Natural killer cell (primary cell): ENCODE measurements around the gene GTF3C4. TPM values are rescaled to one million over a fixed set of nuclear protein-coding genes. Genes with fewer than 3 reads are reported as not detected.

ENCODE experiments used
- ATAC-seq, 3 donors: fragments of 150-1000 bp in 2 of 3; fragments of 200-7000 bp in 1 of 3; cut with Tn5 transposase; 1 replicate in 1 of 3; 2 replicates in 2 of 3; pipeline ENCODE4 v1.10.0; 2021; ENCODE audit warnings: mild to moderate bottlenecking in 2 of 3, moderate library complexity in 2 of 3
- DNase-seq, 2 donors: peaks; one replicate each; pipeline versions ENCODE4 v3.0.0 to v3.0.0-alpha.2; 2013 to 2021; ENCODE audit warnings: mixed read lengths in 1 of 2
- H3K27ac ChIP-seq: one replicate; pipeline ENCODE4 v1.5.1; 2013; ENCODE audit warnings: mild to moderate bottlenecking, low read length
- H3K27me3 ChIP-seq: one replicate; pipeline ENCODE4 v1.6.1; 2013; ENCODE audit warnings: low read length; ENCODE audit not compliant: control insufficient read depth, insufficient read depth
- H3K36me3 ChIP-seq: one replicate; pipeline ENCODE4 v1.6.1; 2013; ENCODE audit warnings: low read length; ENCODE audit not compliant: control insufficient read depth, insufficient read depth
- H3K4me1 ChIP-seq: one replicate; pipeline ENCODE4 v1.6.1; 2013; ENCODE audit warnings: low read length; ENCODE audit not compliant: control insufficient read depth, insufficient read depth
- H3K4me3 ChIP-seq: one replicate; pipeline ENCODE4 v1.5.1; 2013; ENCODE audit warnings: low read length
- H3K9me3 ChIP-seq: one replicate; pipeline ENCODE4 v1.6.1; 2013; ENCODE audit warnings: low read length; ENCODE audit not compliant: control insufficient read depth, insufficient read depth
- H3K27ac Mint-ChIP-seq, 2 donors: one replicate each; pipeline ENCODE4 v1.8.0; 2022; ENCODE audit warnings: mild to moderate bottlenecking in 2 of 2, mixed read lengths in 2 of 2, moderate library complexity in 1 of 2
- H3K27me3 Mint-ChIP-seq, 2 donors: one replicate each; pipeline ENCODE4 v1.8.0; 2022; ENCODE audit warnings: low read depth in 2 of 2, mixed read lengths in 2 of 2
- H3K36me3 Mint-ChIP-seq: one replicate; pipeline ENCODE4 v1.8.0; 2022; ENCODE audit warnings: mixed read lengths
- H3K4me1 Mint-ChIP-seq, 2 donors: one replicate each; pipeline ENCODE4 v1.8.0; 2022; ENCODE audit warnings: mixed read lengths in 2 of 2
- H3K4me3 Mint-ChIP-seq: one replicate; pipeline ENCODE4 v1.8.0; 2022; ENCODE audit warnings: mild to moderate bottlenecking, moderate library complexity, mixed read lengths
- H3K9me3 Mint-ChIP-seq, 2 donors: one replicate each; pipeline ENCODE4 v1.8.0; 2022; ENCODE audit warnings: mixed read lengths in 2 of 2
- CTCF ChIP-seq: fragments of 200-600 bp; IDR thresholded peaks from one replicate; pipeline ENCODE4 v1.8.0; 2022; ENCODE audit warnings: antibody characterized with exemption
- WGBS: methylation state at CpG from one replicate; pipeline ENCODE4 v1.1.7; 2013; ENCODE audit warnings: missing lambda C conversion rate; ENCODE audit not compliant: insufficient coverage; 5-methylcytosine and 5-hydroxymethylcytosine counted together
- intact Hi-C: fragments of 100-400 bp; cut with micrococcal nuclease; formaldehyde crosslinking; loops from one replicate; pipeline ENCODE4 v1.14.2; 2022
- total RNA-seq, 4 donors: library from RNA; stranded (reverse); fragments of 120-200 nt in 1 of 4; gene quantifications; one replicate each; pipeline versions ENCODE4 v1.2.3 to v1.2.4, GENCODE V29; 2013 to 2022

Gene GTF3C4
- total RNA-seq, 3 donors from 2014 or later (not counting 1 experiment from before 2014, with no cell fraction given): 11.0 to 12.7 (median 12.6) TPM

- no peaks in the 10 kb centered on the region for H3K27me3 Mint-ChIP-seq
- intact Hi-C loops: no loop called here
These were observed 24.6 kb upstream of the GTF3C4 start for GRCh38 chr9:132645711-132646110.

GRCh38 chr9:132646726-132647125 is 23.5 kb upstream of the GTF3C4 start:
- no peak for TF ChIP-seq CTCF
- Mint-ChIP-seq H3K9me3 (no peaks in the 10 kb centered on the region), H3K4me3 (no peak overlapping the region), H3K27ac (no peak overlapping the region), H3K36me3 (peaks cover 5% of the 10 kb centered on the region), H3K27me3 (no peaks in the 10 kb centered on the region), H3K4me1 (no peaks in the 10 kb centered on the region)
- H3K27ac ChIP-seq: no peak overlapping the region
- 95% methylated on average over 7 of the region's 7 CpGs for WGBS
- intact Hi-C loops: no loop called here
- H3K9me3 ChIP-seq: no peaks in the 10 kb centered on the region
- H3K27me3 ChIP-seq: no peaks in the 10 kb centered on the region
- peaks cover 77% of the 10 kb centered on the region for H3K36me3 ChIP-seq
- no peaks in the 10 kb centered on the region for H3K4me1 ChIP-seq
- no peak overlapping the region for H3K4me3 ChIP-seq
- ATAC-seq (no peak), DNase-seq (no peak)

More at GRCh38 chr9:132645711-132646110, 24.6 kb upstream of the GTF3C4 start:
- Histone ChIP-seq H3K36me3 (peaks cover 83% of the 10 kb centered on the region), H3K27ac (no peak overlapping the region), H3K27me3 (no peaks in the 10 kb centered on the region), H3K4me3 (no peak overlapping the region), H3K4me1 (no peaks in the 10 kb centered on the region), H3K9me3 (no peaks in the 10 kb centered on the region)
- no peak for DNase-seq
- H3K4me3 Mint-ChIP-seq: no peak overlapping the region
- H3K9me3 Mint-ChIP-seq: no peaks in the 10 kb centered on the region
- H3K4me1 Mint-ChIP-seq: no peaks in the 10 kb centered on the region
- no peak overlapping the region for H3K27ac Mint-ChIP-seq
- peaks cover 6% of the 10 kb centered on the region for H3K36me3 Mint-ChIP-seq
- WGBS: 98% methylated on average over 14 of the region's 15 CpGs
- no peak for ATAC-seq
- TF ChIP-seq CTCF: no peak

GRCh38 chr9:132647355-132647754 is 22.9 kb upstream of the GTF3C4 start:
- H3K36me3 Mint-ChIP-seq: no peaks in the 10 kb centered on the region

More at GRCh38 chr9:132647355-132647754, 22.9 kb upstream of the GTF3C4 start:
- no peak overlapping the region for H3K4me3 Mint-ChIP-seq
- H3K27me3 Mint-ChIP-seq: no peaks in the 10 kb centered on the region
- no peak for ATAC-seq
- no peaks in the 10 kb centered on the region for H3K9me3 Mint-ChIP-seq
- Histone ChIP-seq H3K4me3 (no peak overlapping the region), H3K4me1 (no peaks in the 10 kb centered on the region), H3K36me3 (peaks cover 79% of the 10 kb centered on the region), H3K27ac (no peak overlapping the region), H3K9me3 (no peaks in the 10 kb centered on the region), H3K27me3 (no peaks in the 10 kb centered on the region)
- intact Hi-C loops: no loop called here
- no peak for DNase-seq
- no peak for TF ChIP-seq CTCF
- WGBS: 80% methylated on average over 4 of the region's 4 CpGs
- H3K27ac Mint-ChIP-seq: no peak overlapping the region
- no peaks in the 10 kb centered on the region for H3K4me1 Mint-ChIP-seq
